HepG2 (cell line): ENCODE measurements around the gene FBXO5. TPM values are rescaled to one million over a fixed set of nuclear protein-coding genes. Genes with fewer than 3 reads are reported as not detected.
A peak's percentile ranks its signal among the peaks of the same experiment; 100 is the strongest.

Source experiments
- ARHGAP35 ChIP-seq: sonication (generic); formaldehyde crosslinking; IDR thresholded peaks from 2 replicates; pipeline ENCODE4 v1.9.0; 2022; ENCODE audit warnings: mild to moderate bottlenecking, inconsistent platforms, moderate library complexity, missing genetic modification reagents, borderline replicate concordance
- ATF1 ChIP-seq: IDR thresholded peaks from 2 replicates; pipeline ENCODE4 v1.6.1; 2016; ENCODE audit warnings: mild to moderate bottlenecking, control low read depth
- HMG20B ChIP-seq: conservative IDR thresholded peaks from 2 replicates; pipeline ENCODE4 v1.6.1; 2016; ENCODE audit warnings: missing genetic modification reagents, missing compliant biosample characterization
- KAT2B ChIP-seq: fragments of 150-350 bp; IDR thresholded peaks from 2 replicates; pipeline ENCODE4 v1.6.1; 2014; ENCODE audit warnings: low read depth, low read length, borderline replicate concordance
- KDM5B ChIP-seq: sonication (generic); formaldehyde crosslinking; IDR thresholded peaks from 2 replicates; pipeline ENCODE4 v1.4.0; 2020; ENCODE audit warnings: missing genetic modification reagents, mild to moderate bottlenecking, borderline replicate concordance
- KLF15 ChIP-seq: sonication (generic); formaldehyde crosslinking; IDR thresholded peaks from 2 replicates; pipeline ENCODE4 v1.8.1; 2023; ENCODE audit warnings: borderline replicate concordance, mild to moderate bottlenecking, inconsistent platforms, missing genetic modification reagents, mixed read lengths
- MLX ChIP-seq: IDR thresholded peaks from 2 replicates; pipeline ENCODE4 v1.6.1; 2016
- NAIF1 ChIP-seq: sonication (generic); formaldehyde crosslinking; IDR thresholded peaks from 2 replicates; pipeline ENCODE4 v1.5.0; 2020; ENCODE audit warnings: mild to moderate bottlenecking, missing genetic modification reagents, borderline replicate concordance
- PBX2 ChIP-seq: IDR thresholded peaks from 2 replicates; pipeline ENCODE4 v1.6.1; 2016; ENCODE audit warnings: control low read depth
- PLRG1 ChIP-seq: fragments of 450-650 bp; conservative IDR thresholded peaks from 2 replicates; pipeline ENCODE4 v1.6.1; 2016
- PRDM10 ChIP-seq: sonication (generic); formaldehyde crosslinking; IDR thresholded peaks from 2 replicates; pipeline ENCODE4 v1.4.0; 2020; ENCODE audit warnings: low read depth, missing genetic modification reagents
- SKIL ChIP-seq: sonication (generic); formaldehyde crosslinking; IDR thresholded peaks from 2 replicates; pipeline ENCODE4 v1.8.0; 2022; ENCODE audit warnings: missing genetic modification reagents, mild to moderate bottlenecking, moderate library complexity, borderline replicate concordance
- SMARCE1 ChIP-seq: fragments of 450-650 bp; IDR thresholded peaks from 2 replicates; pipeline ENCODE4 v1.6.1; 2017; ENCODE audit warnings: borderline replicate concordance
- TOE1 ChIP-seq: sonication (generic); formaldehyde crosslinking; IDR thresholded peaks from 2 replicates; pipeline ENCODE4 v1.4.0; 2020; ENCODE audit warnings: mild to moderate bottlenecking, missing genetic modification reagents
- YEATS2 ChIP-seq: sonication (generic); formaldehyde crosslinking; IDR thresholded peaks from 2 replicates; pipeline ENCODE4 v1.4.0; 2020; ENCODE audit warnings: missing genetic modification reagents, borderline replicate concordance
- ZNF30 ChIP-seq: sonication (generic); formaldehyde crosslinking; IDR thresholded peaks from 2 replicates; pipeline ENCODE4 v1.5.0; 2020; ENCODE audit warnings: mild to moderate bottlenecking, missing genetic modification reagents
- ZNF619 ChIP-seq: sonication (generic); formaldehyde crosslinking; IDR thresholded peaks from 2 replicates; pipeline ENCODE4 v1.4.0; 2020; ENCODE audit warnings: mild to moderate bottlenecking, missing genetic modification reagents
- polyA plus RNA-seq, 8 experiments: library from polyadenylated mRNA; depleted of rRNA in 3 of 8; stranded (reverse) in 7 of 8; unstranded in 1 of 8; fragments of >200 nt; fragmentation: Illumina TruSeq in 4 of 8; extraction: Trizol in 4 of 8; gene quantifications; 2 replicates each; pipeline versions ENCODE4 v1.2.1 to v1.2.3, GENCODE V29; 2011 to 2016; ENCODE audit warnings: low read depth in 4 of 8, missing spikeins in 1 of 8, mixed read lengths in 1 of 8; ENCODE audit not compliant: insufficient read depth in 1 of 8
- total RNA-seq, 5 experiments: library from RNA; depleted of rRNA; stranded (reverse); fragments of >200 nt; fragmentation: Illumina TruSeq; extraction: Trizol; gene quantifications; 2 replicates each; pipeline ENCODE4 v1.2.3, GENCODE V29; 2016; ENCODE audit warnings: low read depth in 1 of 5

The FBXO5 gene
- total and polyA plus RNA-seq, 2 of the 13 experiments (the other 11 are each of a cell fraction or from before 2014, with no cell fraction given), result 15.8 to 41.5 TPM

GRCh38 chr6:153002613-153003365 is 19.9 kb upstream of the FBXO5 start, which contains the start of gene MTRF1L (continued):
- TF ChIP-seq KLF15 (CRISPR knock-in tag) (no peak), ZNF619 (CRISPR knock-in tag) (0 out of 2 replicates have a peak, but pooled peaks have one; percentile 3), MLX (peak; percentile 81), ARHGAP35 (no peak), PLRG1 (no peak), SMARCE1 (no peak), HMG20B (CRISPR knock-in tag) (peak; percentile 59; the same call in 1 of the 2 replicates), NAIF1 (CRISPR knock-in tag) (peak; percentile 75), YEATS2 (peak; percentile 96), ATF1 (peak; percentile 70), SKIL (CRISPR knock-in tag) (no peak; the same call in 1 of the 2 replicates), PBX2 (CRISPR knock-in tag) (no peak), PRDM10 (CRISPR knock-in tag) (peak; percentile 88; the same call in 1 of the 2 replicates), ZNF30 (no peak), KDM5B (CRISPR knock-in tag) (peak; percentile 62; the same call in 1 of the 2 replicates), TOE1 (CRISPR knock-in tag) (peak; percentile 63; the same call in 1 of the 2 replicates), KAT2B (no peak)
